Fibroblast of skin of back (primary cell): ENCODE data around the gene PRR13.
A peak's percentile ranks its signal among the peaks of the same experiment; 100 is the strongest.
"Not testable (repeated sequence)": the region's sequence is repeated elsewhere in the genome, so short reads cannot be mapped to it uniquely, and the experiment has no call there.

Experiments used
- DNase-seq: peaks from one replicate; pipeline ENCODE4 v3.0.0-alpha.2; 2013

The PRR13 gene

GRCh38 chr12:53472056-53472582 is 30.6 kb downstream of the PRR13 start:
- no peak for DNase-seq

- no peak for DNase-seq
Measured at GRCh38 chr12:53474077-53474476, 32.5 kb downstream of the PRR13 start.

- DNase-seq, result no peak
Measured at GRCh38 chr12:53474819-53475218, 33.3 kb downstream of the PRR13 start.

- no peak for DNase-seq
Measured at GRCh38 chr12:53476769-53477209, 35.3 kb downstream of the PRR13 start.

- DNase-seq, result no peak
Measured at GRCh38 chr12:53478865-53479264, 37.3 kb downstream of the PRR13 start.

- no peak for DNase-seq
Measured at GRCh38 chr12:53479331-53479730, 37.8 kb downstream of the PRR13 start.

GRCh38 chr12:53480491-53481442 is 39.2 kb downstream of the PRR13 start:
- DNase-seq, result no peak

GRCh38 chr12:53481458-53481857 is 39.9 kb downstream of the PRR13 start:
- not testable (repeated sequence) for DNase-seq

GRCh38 chr12:53481939-53482586 is 40.5 kb downstream of the PRR13 start:
- DNase-seq, result no peak

GRCh38 chr12:53482626-53483168 is 41.2 kb downstream of the PRR13 start:
- no peak for DNase-seq

GRCh38 chr12:53483225-53483978 is 41.9 kb downstream of the PRR13 start:
- DNase-seq, result no peak

- DNase-seq, result no peak
Measured at GRCh38 chr12:53483979-53484377, 42.4 kb downstream of the PRR13 start.

- no peak for DNase-seq
Measured at GRCh38 chr12:53484686-53485575, 43.4 kb downstream of the PRR13 start.

- no peak for DNase-seq
Measured at GRCh38 chr12:53485955-53486735, 44.6 kb downstream of the PRR13 start.

GRCh38 chr12:53486736-53487487 is 45.4 kb downstream of the PRR13 start:
- no peak for DNase-seq

- no peak for DNase-seq
Measured at GRCh38 chr12:53489242-53489864, 47.8 kb downstream of the PRR13 start.

- no peak for DNase-seq
Measured at GRCh38 chr12:53492188-53492587, 50.7 kb downstream of the PRR13 start.

- DNase-seq, result peak; percentile 88
Measured at GRCh38 chr12:53492830-53493609, 51.5 kb downstream of the PRR13 start.
